HG02870 (cell line): Measurements from ENCODE around the gene NRCAM.
"Not testable (repeated sequence)": the region's sequence is repeated elsewhere in the genome, so short reads cannot be mapped to it uniquely, and the experiment has no call there.

ENCODE experiments used
- ATAC-seq: cut with Tn5 transposase; IDR thresholded peaks from one replicate; pipeline ENCODE4 v1.9.1; 2021; ENCODE audit warnings: mild to moderate bottlenecking, moderate library complexity; ENCODE audit not compliant: unreplicated experiment

Gene NRCAM

GRCh38 chr7:108358553-108358952 lies 97.7 kb downstream of the NRCAM start:
- ATAC-seq: no peak

- no peak for ATAC-seq
Observed at GRCh38 chr7:108351729-108352131, 104.5 kb downstream of the NRCAM start.

GRCh38 chr7:108348913-108349312 lies 107.3 kb downstream of the NRCAM start:
- no peak for ATAC-seq

- ATAC-seq: no peak
Observed at GRCh38 chr7:108347616-108348015, 108.6 kb downstream of the NRCAM start.

GRCh38 chr7:108345710-108346336 lies 110.4 kb downstream of the NRCAM start:
- no peak for ATAC-seq

- ATAC-seq: no peak
Observed at GRCh38 chr7:108340856-108341411, 115.3 kb downstream of the NRCAM start.

- not testable (repeated sequence) for ATAC-seq
Observed at GRCh38 chr7:108340406-108340805, 115.8 kb downstream of the NRCAM start.

- ATAC-seq: no peak
Observed at GRCh38 chr7:108335269-108335918, 120.8 kb downstream of the NRCAM start.

GRCh38 chr7:108332937-108333336 lies 123.3 kb downstream of the NRCAM start:
- ATAC-seq: no peak

- ATAC-seq: no peak
Observed at GRCh38 chr7:108331971-108332370, 124.3 kb downstream of the NRCAM start.

- ATAC-seq: no peak
Observed at GRCh38 chr7:108330227-108330626, 126.0 kb downstream of the NRCAM start.

GRCh38 chr7:108329514-108329913 lies 126.7 kb downstream of the NRCAM start:
- no peak for ATAC-seq

GRCh38 chr7:108328174-108328651 lies 128.0 kb downstream of the NRCAM start:
- ATAC-seq: peak; percentile 68

GRCh38 chr7:108327353-108327752 lies 128.9 kb downstream of the NRCAM start:
- peak; percentile 46 for ATAC-seq

- no peak for ATAC-seq
Observed at GRCh38 chr7:108326938-108327337, 129.3 kb downstream of the NRCAM start.

GRCh38 chr7:108324053-108325038 lies 131.9 kb downstream of the NRCAM start:
- ATAC-seq: no peak

- ATAC-seq: no peak
Observed at GRCh38 chr7:108322925-108323832, 133.1 kb downstream of the NRCAM start.

- ATAC-seq: no peak
Observed at GRCh38 chr7:108322046-108322445, 134.2 kb downstream of the NRCAM start.

GRCh38 chr7:108321359-108321758 lies 134.9 kb downstream of the NRCAM start:
- no peak for ATAC-seq

- no peak for ATAC-seq
Observed at GRCh38 chr7:108316708-108317107, 139.5 kb downstream of the NRCAM start.
